Suppressor macrophage treated with lipopolysaccharide for 4 hours (primary cell): ENCODE measurements around the gene GLCE.
"Not testable (repeated sequence)": the region's sequence is repeated elsewhere in the genome, so short reads cannot be mapped to it uniquely, and the experiment has no call there.

ENCODE experiments used
- DNase-seq: peaks from one replicate; pipeline ENCODE4 v3.0.0-alpha.2; 2020

The GLCE gene

GRCh38 chr15:69138963-69139362, 21.5 kb upstream of the GLCE start:
- DNase-seq = no peak

GRCh38 chr15:69140306-69140705, 20.1 kb upstream of the GLCE start:
- DNase-seq = no peak

- DNase-seq = no peak
Observed at GRCh38 chr15:69141286-69141701, 19.1 kb upstream of the GLCE start.

GRCh38 chr15:69141833-69142232, 18.6 kb upstream of the GLCE start:
- DNase-seq = no peak

GRCh38 chr15:69143756-69144436, 16.5 kb upstream of the GLCE start:
- DNase-seq = no peak

GRCh38 chr15:69144530-69144929, 15.9 kb upstream of the GLCE start:
- no peak for DNase-seq

- no peak for DNase-seq
Observed at GRCh38 chr15:69145149-69145693, 15.2 kb upstream of the GLCE start.

GRCh38 chr15:69145694-69146492, 14.5 kb upstream of the GLCE start:
- DNase-seq = no peak

- DNase-seq = no peak
Observed at GRCh38 chr15:69146724-69147435, 13.6 kb upstream of the GLCE start.

GRCh38 chr15:69148465-69148864, 12.0 kb upstream of the GLCE start:
- DNase-seq = no peak

- no peak for DNase-seq
Observed at GRCh38 chr15:69149163-69149562, 11.3 kb upstream of the GLCE start.

GRCh38 chr15:69149803-69150202, 10.6 kb upstream of the GLCE start:
- DNase-seq = no peak

GRCh38 chr15:69150336-69150735, 10.1 kb upstream of the GLCE start:
- DNase-seq = no peak

GRCh38 chr15:69150841-69151240, 9.6 kb upstream of the GLCE start:
- DNase-seq = no peak

- no peak for DNase-seq
Observed at GRCh38 chr15:69153046-69153445, 7.4 kb upstream of the GLCE start.

- not testable (repeated sequence) for DNase-seq
Observed at GRCh38 chr15:69153587-69153986, 6.8 kb upstream of the GLCE start.

- no peak for DNase-seq
Observed at GRCh38 chr15:69154078-69154477, 6.4 kb upstream of the GLCE start.

GRCh38 chr15:69154684-69155083, 5.8 kb upstream of the GLCE start:
- peak; percentile 46 for DNase-seq

GRCh38 chr15:69156736-69157381, 3.6 kb upstream of the GLCE start:
- no peak for DNase-seq

- no peak for DNase-seq
Observed at GRCh38 chr15:69158201-69158842, 2.1 kb upstream of the GLCE start.

GRCh38 chr15:69158843-69159240, 1.6 kb upstream of the GLCE start:
- DNase-seq = no peak

GRCh38 chr15:69159805-69160140, 662 bp upstream of the GLCE start:
- no peak for DNase-seq
